DOHH2 (cell line): ENCODE results near the gene SNIP1.
"Not testable (repeated sequence)": the region's sequence is repeated elsewhere in the genome, so short reads cannot be mapped to it uniquely, and the experiment has no call there.

Source experiments
- EZH2phosphoT487 ChIP-seq: fragments of 200-600 bp; sonication (generic); IDR thresholded peaks from 2 replicates; pipeline ENCODE4 v1.6.1; 2017; ENCODE audit warnings: borderline replicate concordance, mild to moderate bottlenecking, antibody characterized with exemption, low read length, moderate library complexity, mixed read lengths
- TF ChIP-seq, protein P1 (sequence below): fragments of 200-600 bp; sonication (generic); IDR thresholded peaks from one replicate; pipeline ENCODE4 v1.5.1; 2014; ENCODE audit warnings: antibody characterized with exemption, mild to moderate bottlenecking, low read depth, low read length; ENCODE audit not compliant: poor library complexity, severe bottlenecking

DNA sequence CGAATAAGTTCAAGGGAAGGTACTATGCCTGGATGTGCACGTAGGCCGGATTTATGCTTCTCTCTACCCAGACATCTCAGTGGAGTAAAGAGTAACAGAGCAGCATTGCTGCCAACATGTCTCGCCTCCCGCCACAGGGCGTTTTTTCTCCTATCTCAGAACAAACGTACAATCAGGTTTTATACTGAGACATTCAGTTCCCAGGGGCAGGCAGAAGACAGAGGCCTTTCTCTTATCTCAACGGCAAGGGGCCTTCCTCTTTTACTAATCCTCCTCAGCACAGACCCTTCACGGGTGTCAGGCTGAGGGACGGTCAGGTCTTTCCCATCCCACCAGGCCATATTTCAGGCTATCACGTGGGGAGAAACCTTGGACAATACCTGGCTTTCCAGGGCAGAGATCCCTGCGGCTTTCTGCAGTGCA lies 5.9 kb upstream of the SNIP1 start:
- TF ChIP-seq, protein P1, sequence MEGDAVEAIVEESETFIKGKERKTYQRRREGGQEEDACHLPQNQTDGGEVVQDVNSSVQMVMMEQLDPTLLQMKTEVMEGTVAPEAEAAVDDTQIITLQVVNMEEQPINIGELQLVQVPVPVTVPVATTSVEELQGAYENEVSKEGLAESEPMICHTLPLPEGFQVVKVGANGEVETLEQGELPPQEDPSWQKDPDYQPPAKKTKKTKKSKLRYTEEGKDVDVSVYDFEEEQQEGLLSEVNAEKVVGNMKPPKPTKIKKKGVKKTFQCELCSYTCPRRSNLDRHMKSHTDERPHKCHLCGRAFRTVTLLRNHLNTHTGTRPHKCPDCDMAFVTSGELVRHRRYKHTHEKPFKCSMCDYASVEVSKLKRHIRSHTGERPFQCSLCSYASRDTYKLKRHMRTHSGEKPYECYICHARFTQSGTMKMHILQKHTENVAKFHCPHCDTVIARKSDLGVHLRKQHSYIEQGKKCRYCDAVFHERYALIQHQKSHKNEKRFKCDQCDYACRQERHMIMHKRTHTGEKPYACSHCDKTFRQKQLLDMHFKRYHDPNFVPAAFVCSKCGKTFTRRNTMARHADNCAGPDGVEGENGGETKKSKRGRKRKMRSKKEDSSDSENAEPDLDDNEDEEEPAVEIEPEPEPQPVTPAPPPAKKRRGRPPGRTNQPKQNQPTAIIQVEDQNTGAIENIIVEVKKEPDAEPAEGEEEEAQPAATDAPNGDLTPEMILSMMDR = not testable (repeated sequence)
- TF ChIP-seq EZH2phosphoT487 = not testable (repeated sequence)
